ENCODE measurements around the gene IQCF5. TPM values are rescaled to one million over a fixed set of nuclear protein-coding genes. Genes with fewer than 3 reads are reported as not detected.
"Not testable (repeated sequence)": the region's sequence is repeated elsewhere in the genome, so short reads cannot be mapped to it uniquely, and the experiment has no call there.

IQCF5 gene
- total and polyA plus RNA-seq, 7 experiments from 2014 or later, result not detected

GRCh38 chr3:51900043-51900442 is 24.6 kb upstream of the IQCF5 start:
- DNase-seq; H3K4me1 Mint-ChIP-seq; H3K27me3 ChIP-seq (ENCODE audit: control insufficient read depth in 2 of 2, insufficient read depth in 2 of 2, low read length in 2 of 2); H3K4me3 Mint-ChIP-seq; ATAC-seq; POLR2A ChIA-PET; H3K27ac ChIP-seq (ENCODE audit: low read depth, low read length); H3K9me3 ChIP-seq (ENCODE audit: control insufficient read depth in 2 of 3, low read length in 3 of 3); H3K36me3 Mint-ChIP-seq; H3K4me3 ChIP-seq (ENCODE audit: low read length); CTCF ChIA-PET; H3K4me1 ChIP-seq (ENCODE audit: control insufficient read depth in 2 of 2, insufficient read depth in 2 of 2, low read length in 2 of 2); H3K36me3 ChIP-seq (ENCODE audit: control insufficient read depth in 2 of 3, insufficient read depth in 3 of 3, low read length in 3 of 3); H3K9me3 Mint-ChIP-seq; H3K27ac Mint-ChIP-seq; intact Hi-C loops (cut with micrococcal nuclease): not testable (repeated sequence)
- H3K27me3 Mint-ChIP-seq, result peaks cover 14 to 45% (median 42%) of the 10 kb centered on the region in 5 donors

GRCh38 chr3:51897391-51897790 is 22.0 kb upstream of the IQCF5 start:
- POLR2A ChIA-PET, result no interaction called here
- H3K36me3 ChIP-seq (ENCODE audit: control insufficient read depth in 2 of 3, insufficient read depth in 3 of 3, low read length in 3 of 3), result no peaks in the 10 kb centered on the region
- CTCF ChIA-PET, result no interaction called here
- Mint-ChIP-seq H3K4me1 (no peaks in the 10 kb centered on the region), H3K36me3 (peaks cover 0 to 2% (median 0%) of the 10 kb centered on the region in 5 donors), H3K4me3 (no peak overlapping the region), H3K27ac (no peak overlapping the region), H3K27me3 (peaks cover 15 to 37% (median 37%) of the 10 kb centered on the region in 5 donors), H3K9me3 (peaks cover 0 to 1% (median 0%) of the 10 kb centered on the region in 11 donors)
- ATAC-seq, result no peak
- no peaks in the 10 kb centered on the region for H3K9me3 ChIP-seq (ENCODE audit: control insufficient read depth in 2 of 3, low read length in 3 of 3)
- H3K27me3 ChIP-seq (ENCODE audit: control insufficient read depth in 2 of 2, insufficient read depth in 2 of 2, low read length in 2 of 2), result no peaks in the 10 kb centered on the region
- intact Hi-C loops (cut with micrococcal nuclease), result no loop called here
- H3K27ac ChIP-seq (ENCODE audit: low read depth, low read length), result no peak overlapping the region
- no peak overlapping the region for H3K4me3 ChIP-seq (ENCODE audit: low read length)
- DNase-seq, result no peak
- no peaks in the 10 kb centered on the region for H3K4me1 ChIP-seq (ENCODE audit: control insufficient read depth in 2 of 2, insufficient read depth in 2 of 2, low read length in 2 of 2)

GRCh38 chr3:51896607-51897305 is 21.4 kb upstream of the IQCF5 start:
- CTCF ChIA-PET, result no interaction called here
- intact Hi-C loops (cut with micrococcal nuclease), result no loop called here

GRCh38 chr3:51894939-51895338 is 19.5 kb upstream of the IQCF5 start:
- Mint-ChIP-seq H3K36me3 (no peaks in the 10 kb centered on the region), H3K27ac (no peak overlapping the region), H3K9me3 (peaks cover 0 to 1% (median 0%) of the 10 kb centered on the region in 11 donors), H3K4me1 (peaks cover 0 to 16% (median 8%) of the 10 kb centered on the region in 7 donors), H3K4me3 (no peak overlapping the region), H3K27me3 (peaks cover 20 to 38% (median 32%) of the 10 kb centered on the region in 5 donors)
- H3K4me3 ChIP-seq (ENCODE audit: low read length), result no peak overlapping the region
- intact Hi-C loops (cut with micrococcal nuclease), result no loop called here
- DNase-seq (no peak), ATAC-seq (no peak)
- no peak overlapping the region for H3K27ac ChIP-seq (ENCODE audit: low read depth, low read length)
- H3K4me1 ChIP-seq (ENCODE audit: control insufficient read depth in 2 of 2, insufficient read depth in 2 of 2, low read length in 2 of 2), result no peaks in the 10 kb centered on the region
- ChIA-PET CTCF (no interaction called here), POLR2A (no interaction called here)
- no peaks in the 10 kb centered on the region for H3K36me3 ChIP-seq (ENCODE audit: control insufficient read depth in 2 of 3, insufficient read depth in 3 of 3, low read length in 3 of 3)
- H3K9me3 ChIP-seq (ENCODE audit: control insufficient read depth in 2 of 3, low read length in 3 of 3), result no peaks in the 10 kb centered on the region
- H3K27me3 ChIP-seq (ENCODE audit: control insufficient read depth in 2 of 2, insufficient read depth in 2 of 2, low read length in 2 of 2), result no peaks in the 10 kb centered on the region

More at GRCh38 chr3:51896607-51897305, 21.4 kb upstream of the IQCF5 start:
- Mint-ChIP-seq H3K27me3 (peaks cover 18 to 40% (median 34%) of the 10 kb centered on the region in 5 donors), H3K4me3 (no peak overlapping the region), H3K4me1 (peaks cover 0 to 6% (median 4%) of the 10 kb centered on the region in 7 donors), H3K36me3 (no peaks in the 10 kb centered on the region), H3K27ac (peak overlapping the region in 1 of 9 donors; percentile 39), H3K9me3 (peaks cover 0 to 1% (median 0%) of the 10 kb centered on the region in 11 donors)
- H3K27ac ChIP-seq (ENCODE audit: low read depth, low read length), result no peak overlapping the region
- POLR2A ChIA-PET, result no interaction called here
- H3K4me1 ChIP-seq (ENCODE audit: control insufficient read depth in 2 of 2, insufficient read depth in 2 of 2, low read length in 2 of 2), result no peaks in the 10 kb centered on the region
- ATAC-seq (no peak), DNase-seq (no peak)
- H3K27me3 ChIP-seq (ENCODE audit: control insufficient read depth in 2 of 2, insufficient read depth in 2 of 2, low read length in 2 of 2), result no peaks in the 10 kb centered on the region
- H3K9me3 ChIP-seq (ENCODE audit: control insufficient read depth in 2 of 3, low read length in 3 of 3), result no peaks in the 10 kb centered on the region
- H3K4me3 ChIP-seq (ENCODE audit: low read length), result no peak overlapping the region
- no peaks in the 10 kb centered on the region for H3K36me3 ChIP-seq (ENCODE audit: control insufficient read depth in 2 of 3, insufficient read depth in 3 of 3, low read length in 3 of 3)

GRCh38 chr3:51894391-51894790 is 19.0 kb upstream of the IQCF5 start:
- H3K4me1 Mint-ChIP-seq, result peaks cover 0 to 16% (median 8%) of the 10 kb centered on the region in 7 donors
- no peaks in the 10 kb centered on the region for H3K27me3 ChIP-seq (ENCODE audit: control insufficient read depth in 2 of 2, insufficient read depth in 2 of 2, low read length in 2 of 2)
- H3K36me3 Mint-ChIP-seq, result no peaks in the 10 kb centered on the region
- no peak overlapping the region for H3K27ac ChIP-seq (ENCODE audit: low read depth, low read length)
- H3K9me3 ChIP-seq (ENCODE audit: control insufficient read depth in 2 of 3, low read length in 3 of 3), result no peaks in the 10 kb centered on the region
- H3K9me3 Mint-ChIP-seq, result peaks cover 0 to 1% (median 0%) of the 10 kb centered on the region in 11 donors
- peaks cover 19 to 39% (median 32%) of the 10 kb centered on the region in 5 donors for H3K27me3 Mint-ChIP-seq
- DNase-seq (no peak), ATAC-seq (no peak)
- H3K36me3 ChIP-seq (ENCODE audit: control insufficient read depth in 2 of 3, insufficient read depth in 3 of 3, low read length in 3 of 3), result no peaks in the 10 kb centered on the region
- ChIA-PET POLR2A (no interaction called here), CTCF (no interaction called here)
- H3K4me3 Mint-ChIP-seq, result no peak overlapping the region
- no peak overlapping the region for H3K27ac Mint-ChIP-seq
- H3K4me1 ChIP-seq (ENCODE audit: control insufficient read depth in 2 of 2, insufficient read depth in 2 of 2, low read length in 2 of 2), result no peaks in the 10 kb centered on the region
- no peak overlapping the region for H3K4me3 ChIP-seq (ENCODE audit: low read length)
- intact Hi-C loops (cut with micrococcal nuclease), result no loop called here

GRCh38 chr3:51891242-51892039 is 16.0 kb upstream of the IQCF5 start:
- CTCF ChIA-PET, result no interaction called here
- no peak overlapping the region for H3K27ac Mint-ChIP-seq

More at GRCh38 chr3:51891242-51892039, 16.0 kb upstream of the IQCF5 start:
- ATAC-seq (no peak), DNase-seq (no peak)
- no peaks in the 10 kb centered on the region for H3K4me1 ChIP-seq (ENCODE audit: control insufficient read depth in 2 of 2, insufficient read depth in 2 of 2, low read length in 2 of 2)
- H3K36me3 Mint-ChIP-seq, result no peaks in the 10 kb centered on the region
- H3K9me3 Mint-ChIP-seq, result peaks cover 0 to under 1% (median 0%) of the 10 kb centered on the region in 11 donors
- H3K27me3 Mint-ChIP-seq, result peaks cover 9 to 25% (median 17%) of the 10 kb centered on the region in 5 donors
- intact Hi-C loops (cut with micrococcal nuclease), result no loop called here
- POLR2A ChIA-PET, result no interaction called here
- H3K4me1 Mint-ChIP-seq, result peaks cover 0 to 16% (median 8%) of the 10 kb centered on the region in 7 donors
- H3K27me3 ChIP-seq (ENCODE audit: control insufficient read depth in 2 of 2, insufficient read depth in 2 of 2, low read length in 2 of 2), result no peaks in the 10 kb centered on the region
- no peak overlapping the region for H3K27ac ChIP-seq (ENCODE audit: low read depth, low read length)
- no peak overlapping the region for H3K4me3 ChIP-seq (ENCODE audit: low read length)
- no peaks in the 10 kb centered on the region for H3K9me3 ChIP-seq (ENCODE audit: control insufficient read depth in 2 of 3, low read length in 3 of 3)
- H3K4me3 Mint-ChIP-seq, result no peak overlapping the region
- H3K36me3 ChIP-seq (ENCODE audit: control insufficient read depth in 2 of 3, insufficient read depth in 3 of 3, low read length in 3 of 3), result no peaks in the 10 kb centered on the region
